Neutrophil (primary cell): ENCODE results near the gene DMPK.

Source experiments
- H3K27ac ChIP-seq: fragments of 200-600 bp; sonication (generic); 2 replicates; pipeline ENCODE4 v1.5.1; 2016; ENCODE audit warnings: mild to moderate bottlenecking, moderate library complexity
- H3K27me3 ChIP-seq: fragments of 200-600 bp; sonication (generic); 2 replicates; pipeline ENCODE4 v1.6.0; 2016; ENCODE audit warnings: mild to moderate bottlenecking
- H3K36me3 ChIP-seq: fragments of 200-600 bp; sonication (generic); 2 replicates; pipeline ENCODE4 v1.5.1; 2017
- H3K4me1 ChIP-seq, 2 experiments: fragments of 200-600 bp in 1 of 2; sonication (generic) in 1 of 2; 1 replicate in 1 of 2; 2 replicates in 1 of 2; pipeline versions ENCODE4 v1.5.1 to v1.6.1; 2013 to 2016; ENCODE audit warnings: low read depth in 1 of 2, low read length in 1 of 2, mild to moderate bottlenecking in 1 of 2, moderate library complexity in 1 of 2; ENCODE audit not compliant: control insufficient read depth in 1 of 2, insufficient read depth in 1 of 2
- H3K4me3 ChIP-seq, 2 experiments: fragments of 200-600 bp in 1 of 2; sonication (generic) in 1 of 2; 1 replicate in 1 of 2; 2 replicates in 1 of 2; pipeline ENCODE4 v1.5.1; 2013 to 2016; ENCODE audit warnings: low read depth in 1 of 2, low read length in 1 of 2, mild to moderate bottlenecking in 1 of 2, moderate library complexity in 1 of 2
- H3K9me3 ChIP-seq: fragments of 200-600 bp; sonication (generic); 2 replicates; pipeline ENCODE4 v1.5.1; 2016
- TF ChIP-seq, protein P1 (sequence below): fragments of 200-600 bp; sonication (generic); IDR thresholded peaks from 2 replicates; pipeline ENCODE4 v1.5.1; 2016; ENCODE audit warnings: antibody characterized with exemption

The DMPK gene

DNA sequence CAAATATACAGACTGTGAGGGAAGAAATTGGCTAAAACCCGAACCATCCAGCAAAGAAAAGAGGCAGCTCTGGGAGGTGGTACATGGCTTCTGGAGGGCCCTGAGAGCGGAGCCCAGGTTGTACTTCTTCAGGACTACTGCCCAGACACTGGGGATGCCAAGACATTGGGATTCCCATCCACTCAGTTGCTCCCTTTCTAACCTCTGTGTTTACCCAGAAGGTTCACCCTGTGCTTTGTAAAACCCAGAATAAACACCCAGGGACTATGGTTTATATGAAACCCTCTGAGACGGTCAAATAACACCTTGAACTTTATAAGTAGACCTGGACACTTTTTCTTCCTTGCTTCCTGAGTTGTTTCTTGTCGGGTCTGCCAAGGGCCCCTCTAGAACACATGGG, 39.3 kb downstream of the DMPK start:
- no peaks in the 10 kb centered on the region for H3K9me3 ChIP-seq

DNA sequence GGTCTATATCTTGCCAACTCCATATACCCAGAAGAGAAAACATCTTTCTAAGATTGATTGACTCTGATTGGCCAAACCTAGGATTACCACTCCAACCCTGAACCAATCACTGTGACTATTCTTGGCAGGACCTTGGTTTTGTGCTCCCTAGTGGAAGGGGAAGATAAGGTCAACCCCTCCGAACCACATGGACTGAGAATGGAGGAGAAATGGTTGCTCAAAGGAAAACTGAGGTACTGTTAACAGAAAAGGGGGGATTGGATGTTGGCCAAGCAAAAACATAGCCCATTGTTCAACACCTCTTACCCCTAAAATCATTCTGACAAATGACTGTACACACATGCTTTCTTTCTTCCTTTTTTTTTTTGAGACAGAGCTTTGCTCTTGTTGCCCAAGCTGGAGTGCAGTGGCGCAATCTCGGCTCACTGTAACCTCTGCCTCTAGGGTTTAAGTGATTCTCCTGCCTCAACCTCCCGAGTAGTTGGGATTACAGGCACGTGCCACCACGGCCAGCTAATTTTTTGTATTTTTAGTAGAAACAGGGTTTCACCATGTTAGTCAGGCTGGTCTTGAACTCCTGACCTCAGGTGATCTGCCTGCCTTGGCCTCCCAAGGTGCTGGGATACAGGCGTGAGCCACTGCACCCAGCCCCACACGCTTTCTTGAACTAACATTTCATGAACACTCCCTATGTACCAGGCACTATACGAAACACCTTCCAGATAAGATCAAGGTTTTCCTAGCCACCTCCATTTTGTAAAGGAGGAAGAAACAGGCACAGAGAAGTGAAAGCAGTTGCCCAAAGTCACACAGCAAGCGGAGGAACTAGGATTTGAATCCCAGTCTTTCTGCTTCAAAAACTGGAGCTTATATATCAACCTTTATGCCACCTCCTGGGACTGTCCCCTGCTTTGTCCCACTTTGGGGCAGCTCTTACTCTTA, 42.5 kb downstream of the DMPK start:
- no peaks in the 10 kb centered on the region for H3K9me3 ChIP-seq
- peak overlapping the region; percentile 35 for H3K27ac ChIP-seq
- peaks cover 75% of the 10 kb centered on the region for H3K27me3 ChIP-seq
- TF ChIP-seq, protein P1, sequence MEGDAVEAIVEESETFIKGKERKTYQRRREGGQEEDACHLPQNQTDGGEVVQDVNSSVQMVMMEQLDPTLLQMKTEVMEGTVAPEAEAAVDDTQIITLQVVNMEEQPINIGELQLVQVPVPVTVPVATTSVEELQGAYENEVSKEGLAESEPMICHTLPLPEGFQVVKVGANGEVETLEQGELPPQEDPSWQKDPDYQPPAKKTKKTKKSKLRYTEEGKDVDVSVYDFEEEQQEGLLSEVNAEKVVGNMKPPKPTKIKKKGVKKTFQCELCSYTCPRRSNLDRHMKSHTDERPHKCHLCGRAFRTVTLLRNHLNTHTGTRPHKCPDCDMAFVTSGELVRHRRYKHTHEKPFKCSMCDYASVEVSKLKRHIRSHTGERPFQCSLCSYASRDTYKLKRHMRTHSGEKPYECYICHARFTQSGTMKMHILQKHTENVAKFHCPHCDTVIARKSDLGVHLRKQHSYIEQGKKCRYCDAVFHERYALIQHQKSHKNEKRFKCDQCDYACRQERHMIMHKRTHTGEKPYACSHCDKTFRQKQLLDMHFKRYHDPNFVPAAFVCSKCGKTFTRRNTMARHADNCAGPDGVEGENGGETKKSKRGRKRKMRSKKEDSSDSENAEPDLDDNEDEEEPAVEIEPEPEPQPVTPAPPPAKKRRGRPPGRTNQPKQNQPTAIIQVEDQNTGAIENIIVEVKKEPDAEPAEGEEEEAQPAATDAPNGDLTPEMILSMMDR: no peak
- H3K36me3 ChIP-seq: no peaks in the 10 kb centered on the region
- H3K4me3 ChIP-seq: no peak overlapping the region
- H3K4me1 ChIP-seq: peaks cover 9 to 12% of the 10 kb centered on the region in 2 experiments

More for the DNA sequence above, 39.3 kb downstream of the DMPK start:
- H3K27me3 ChIP-seq: peaks cover 81% of the 10 kb centered on the region
- peaks cover 9 to 12% of the 10 kb centered on the region in 2 experiments for H3K4me1 ChIP-seq
- no peaks in the 10 kb centered on the region for H3K36me3 ChIP-seq
- TF ChIP-seq, protein P1: no peak
- no peak overlapping the region for H3K4me3 ChIP-seq
- no peak overlapping the region for H3K27ac ChIP-seq

DNA sequence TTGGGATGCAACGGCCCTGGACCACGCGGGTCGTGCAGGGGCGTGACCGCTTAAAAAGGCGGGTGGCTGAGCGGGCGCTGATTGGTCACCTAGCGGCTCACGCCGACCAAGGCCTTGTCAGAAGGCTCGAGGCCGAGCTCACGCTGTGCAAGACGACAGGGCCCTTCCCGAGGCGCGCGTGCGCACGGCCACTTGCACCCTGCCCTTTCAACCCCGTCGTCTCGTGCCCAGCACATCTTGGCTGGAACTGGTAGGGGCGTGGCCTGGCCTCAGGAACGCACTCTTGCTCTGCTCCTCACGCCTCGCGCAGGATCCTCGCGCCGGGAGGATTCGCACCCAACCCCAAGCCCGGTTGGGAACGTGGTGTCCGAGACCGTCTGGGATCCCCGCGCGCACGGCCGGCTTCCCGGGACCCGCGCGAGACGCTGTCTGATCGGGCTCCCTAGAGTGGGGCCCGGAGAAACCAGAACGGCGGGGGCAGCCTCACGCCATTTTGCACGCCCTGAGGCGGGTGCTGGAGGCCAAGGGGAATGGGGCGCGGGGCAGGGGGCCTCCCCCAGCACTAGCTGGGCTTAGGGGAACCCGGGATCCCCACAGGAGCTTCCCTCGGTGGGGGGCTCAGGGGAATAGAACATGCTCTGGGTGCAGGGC, 49.0 kb downstream of the DMPK start, which contains the start of gene MEIOSIN:
Gene MEIOSIN, plus strand, starts transcription at position 280 of the 651 bp plus-strand sequence. CDS start 1,938 bp downstream, outside the sequence.
- TF ChIP-seq, protein P1: no peak
- Histone ChIP-seq H3K4me1 (peaks cover 16 to 18% of the 10 kb centered on the region in 2 experiments), H3K27ac (no peak within 1 kb of the TSS), H3K27me3 (peaks cover 29% of the 10 kb centered on the region), H3K4me3 (no peak within 1 kb of the TSS), H3K36me3 (no peaks in the 10 kb centered on the region), H3K9me3 (no peaks in the 10 kb centered on the region)

DNA sequence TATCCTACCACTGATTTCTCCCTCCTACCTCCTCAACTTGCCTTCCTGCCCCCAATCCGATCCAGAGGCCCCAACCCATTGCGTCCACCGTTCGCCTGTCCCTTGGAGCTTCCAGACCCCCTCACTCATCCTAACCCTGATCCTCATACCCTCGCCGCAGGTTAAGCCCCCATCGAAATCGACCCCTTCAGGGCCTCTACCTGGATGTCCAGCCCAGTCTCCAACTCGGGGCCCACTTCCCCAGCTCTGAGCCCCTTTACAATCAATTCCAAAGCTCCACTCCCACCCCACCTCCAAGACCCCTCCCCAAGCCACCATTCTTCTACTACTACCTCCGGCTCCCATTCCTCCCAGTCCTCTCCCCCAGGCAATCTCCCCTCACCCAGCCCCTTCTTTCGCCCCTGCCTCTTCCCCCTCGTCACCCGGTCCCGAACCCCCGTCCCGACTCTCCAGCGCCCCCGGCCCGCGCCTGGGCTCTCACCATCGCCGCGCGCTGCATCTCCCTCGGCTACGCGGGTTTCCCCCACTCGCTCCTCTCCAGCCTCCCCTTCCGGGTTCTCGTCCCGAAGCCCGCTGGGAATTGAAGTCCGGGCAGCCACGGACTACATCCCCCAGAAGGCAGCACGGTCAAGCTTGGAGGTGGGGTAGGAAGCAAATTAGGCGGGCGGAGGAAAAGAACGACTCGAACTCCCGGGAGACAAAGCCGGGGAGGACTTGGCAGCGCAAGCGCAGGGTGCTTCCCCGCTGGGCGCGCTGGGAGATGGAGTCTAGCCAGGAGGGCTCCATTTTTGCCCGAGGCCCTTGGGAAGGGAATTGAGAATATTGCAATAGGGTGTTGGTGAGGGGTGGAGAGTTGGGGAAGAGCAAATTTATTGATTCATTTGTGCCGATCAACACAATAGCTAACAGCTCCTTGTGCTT, 51.7 kb downstream of the DMPK start, which contains the start of gene FBXO46:
Gene FBXO46, minus strand, starts transcription at position 529 of the 921 bp plus-strand sequence. CDS start 17,401 bp downstream, outside the sequence.
- H3K9me3 ChIP-seq: no peaks in the 10 kb centered on the region
- H3K27me3 ChIP-seq: peaks cover 7% of the 10 kb centered on the region
- H3K27ac ChIP-seq: peak within 1 kb of the TSS; percentile 68
- H3K4me3 ChIP-seq: peak within 1 kb of the TSS; percentile 67 to 88
- TF ChIP-seq, protein P1: peak; percentile 20
- H3K4me1 ChIP-seq: peaks cover 16 to 18% of the 10 kb centered on the region in 2 experiments
- H3K36me3 ChIP-seq: peaks cover 6% of the 10 kb centered on the region
